Hepatocyte (in vitro differentiated cells): Measurements from ENCODE around the gene MRPL39.

Source experiments
- CTCF ChIP-seq: fragments of 200-600 bp; sonication (generic); IDR thresholded peaks from 2 replicates; pipeline ENCODE4 v1.5.1; 2016; ENCODE audit warnings: antibody characterized with exemption, mild to moderate bottlenecking; ENCODE audit not compliant: poor library complexity
- EZH2 ChIP-seq: fragments of 200-600 bp; sonication (generic); IDR thresholded peaks from 2 replicates; pipeline ENCODE4 v1.6.1; 2016; ENCODE audit warnings: antibody characterized with exemption, mild to moderate bottlenecking, borderline replicate concordance
- EZH2phosphoT487 ChIP-seq: fragments of 200-600 bp; sonication (generic); IDR thresholded peaks from one replicate; pipeline ENCODE4 v1.6.1; 2018; ENCODE audit warnings: antibody characterized with exemption, mild to moderate bottlenecking, low read depth, moderate library complexity; ENCODE audit not compliant: unreplicated experiment, severe bottlenecking

GRCh38 chr21:25568246-25568645 lies 39.0 kb downstream of the MRPL39 start:
- TF ChIP-seq CTCF (no peak), EZH2 (no peak), EZH2phosphoT487 (no peak)
